ELF-1 (cell line): ENCODE results near the gene ITIH3.

Source experiments
- DNase-seq: peaks from one replicate; pipeline ENCODE4 v3.0.0-alpha.2; 2016; ENCODE audit warnings: low read depth, low spot score

The ITIH3 gene

GRCh38 chr3:52795298-52795900 is 803 bp downstream of the ITIH3 start:
- DNase-seq, result no peak

GRCh38 chr3:52796411-52796810 is 1.8 kb downstream of the ITIH3 start:
- no peak for DNase-seq

GRCh38 chr3:52798376-52798977 is 3.9 kb downstream of the ITIH3 start:
- DNase-seq, result no peak

- DNase-seq, result peak; percentile 71
Observed at GRCh38 chr3:52798978-52799476, 4.4 kb downstream of the ITIH3 start.

- DNase-seq, result no peak
Observed at GRCh38 chr3:52800079-52800478, 5.5 kb downstream of the ITIH3 start.

- no peak for DNase-seq
Observed at GRCh38 chr3:52801839-52802238, 7.2 kb downstream of the ITIH3 start.

- DNase-seq, result no peak
Observed at GRCh38 chr3:52805270-52806039, 10.9 kb downstream of the ITIH3 start.

- DNase-seq, result no peak
Observed at GRCh38 chr3:52809149-52809548, 14.6 kb downstream of the ITIH3 start.

GRCh38 chr3:52809662-52810377 is 15.2 kb downstream of the ITIH3 start:
- DNase-seq, result no peak

- DNase-seq, result no peak
Observed at GRCh38 chr3:52810923-52811322, 16.3 kb downstream of the ITIH3 start.

GRCh38 chr3:52811452-52812011 is 16.9 kb downstream of the ITIH3 start:
- no peak for DNase-seq

GRCh38 chr3:52813810-52814209 is 19.2 kb downstream of the ITIH3 start:
- DNase-seq, result no peak

GRCh38 chr3:52816199-52816598 is 21.6 kb downstream of the ITIH3 start:
- DNase-seq, result no peak

GRCh38 chr3:52816654-52817053 is 22.1 kb downstream of the ITIH3 start:
- DNase-seq, result no peak

GRCh38 chr3:52817221-52817620 is 22.6 kb downstream of the ITIH3 start:
- DNase-seq, result no peak

- no peak for DNase-seq
Observed at GRCh38 chr3:52817860-52818259, 23.3 kb downstream of the ITIH3 start.

- peak; percentile 38 for DNase-seq
Observed at GRCh38 chr3:52819936-52820335, 25.3 kb downstream of the ITIH3 start.

- DNase-seq, result peak; percentile 69
Observed at GRCh38 chr3:52820736-52821135, 26.1 kb downstream of the ITIH3 start.

- no peak for DNase-seq
Observed at GRCh38 chr3:52822363-52822762, 27.8 kb downstream of the ITIH3 start.

- no peak for DNase-seq
Observed at GRCh38 chr3:52824037-52824436, 29.4 kb downstream of the ITIH3 start.

GRCh38 chr3:52827441-52827840 is 32.8 kb downstream of the ITIH3 start:
- DNase-seq, result no peak

GRCh38 chr3:52827866-52828376 is 33.3 kb downstream of the ITIH3 start:
- no peak for DNase-seq
